22Rv1 (cell line): ENCODE measurements around the gene NAIF1.
"Not testable (repeated sequence)": the region's sequence is repeated elsewhere in the genome, so short reads cannot be mapped to it uniquely, and the experiment has no call there.

ENCODE experiments used
- ZFX ChIP-seq: fragments of 450-650 bp; IDR thresholded peaks from 2 replicates; pipeline ENCODE4 v1.6.1; 2017; ENCODE audit warnings: antibody characterized with exemption, borderline replicate concordance
- TF ChIP-seq, protein P1 (sequence below): fragments of 450-650 bp; IDR thresholded peaks from 2 replicates; pipeline ENCODE4 v1.5.1; 2017; ENCODE audit warnings: mild to moderate bottlenecking

DNA sequence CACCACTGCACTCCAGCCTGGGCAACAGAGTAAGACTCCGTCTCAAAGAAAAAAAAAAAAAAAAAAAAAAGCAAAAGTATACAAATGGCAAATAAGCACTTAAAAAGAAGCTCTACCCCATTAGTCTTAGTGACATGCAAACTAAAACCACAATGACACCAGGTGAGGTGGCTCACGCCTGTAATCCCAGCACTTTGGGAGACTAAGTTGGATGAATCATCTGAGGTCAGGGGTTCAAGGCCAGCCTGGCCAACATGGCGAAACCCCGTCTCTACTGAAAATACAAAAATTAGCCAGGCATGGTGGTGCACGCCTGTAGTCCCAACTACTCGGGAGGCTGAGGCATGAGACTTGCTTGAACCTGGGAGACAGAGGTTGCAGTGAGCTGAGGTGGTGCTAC, 21.7 kb downstream of the NAIF1 start:
- TF ChIP-seq, protein P1, sequence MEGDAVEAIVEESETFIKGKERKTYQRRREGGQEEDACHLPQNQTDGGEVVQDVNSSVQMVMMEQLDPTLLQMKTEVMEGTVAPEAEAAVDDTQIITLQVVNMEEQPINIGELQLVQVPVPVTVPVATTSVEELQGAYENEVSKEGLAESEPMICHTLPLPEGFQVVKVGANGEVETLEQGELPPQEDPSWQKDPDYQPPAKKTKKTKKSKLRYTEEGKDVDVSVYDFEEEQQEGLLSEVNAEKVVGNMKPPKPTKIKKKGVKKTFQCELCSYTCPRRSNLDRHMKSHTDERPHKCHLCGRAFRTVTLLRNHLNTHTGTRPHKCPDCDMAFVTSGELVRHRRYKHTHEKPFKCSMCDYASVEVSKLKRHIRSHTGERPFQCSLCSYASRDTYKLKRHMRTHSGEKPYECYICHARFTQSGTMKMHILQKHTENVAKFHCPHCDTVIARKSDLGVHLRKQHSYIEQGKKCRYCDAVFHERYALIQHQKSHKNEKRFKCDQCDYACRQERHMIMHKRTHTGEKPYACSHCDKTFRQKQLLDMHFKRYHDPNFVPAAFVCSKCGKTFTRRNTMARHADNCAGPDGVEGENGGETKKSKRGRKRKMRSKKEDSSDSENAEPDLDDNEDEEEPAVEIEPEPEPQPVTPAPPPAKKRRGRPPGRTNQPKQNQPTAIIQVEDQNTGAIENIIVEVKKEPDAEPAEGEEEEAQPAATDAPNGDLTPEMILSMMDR: not testable (repeated sequence)
- not testable (repeated sequence) for TF ChIP-seq ZFX
